IPS-15b (cell line): ENCODE data around the gene HTR3A.
A peak's percentile ranks its signal among the peaks of the same experiment; 100 is the strongest.
"Not testable (repeated sequence)": the region's sequence is repeated elsewhere in the genome, so short reads cannot be mapped to it uniquely, and the experiment has no call there.

Experiments
- H3K27me3 ChIP-seq: one replicate; pipeline ENCODE4 v1.6.1; 2013; ENCODE audit warnings: low read length; ENCODE audit not compliant: control insufficient read depth, insufficient read depth
- H3K36me3 ChIP-seq: one replicate; pipeline ENCODE4 v1.6.1; 2013; ENCODE audit warnings: low read length; ENCODE audit not compliant: control insufficient read depth, insufficient read depth
- H3K4me1 ChIP-seq: one replicate; pipeline ENCODE4 v1.6.1; 2013; ENCODE audit warnings: mild to moderate bottlenecking, low read length; ENCODE audit not compliant: control insufficient read depth, insufficient read depth
- H3K4me3 ChIP-seq: one replicate; pipeline ENCODE4 v1.5.1; 2013; ENCODE audit warnings: low read depth, low read length
- H3K9ac ChIP-seq: one replicate; pipeline ENCODE4 v1.6.1; 2013; ENCODE audit warnings: low read depth, mild to moderate bottlenecking, low read length
- H3K9me3 ChIP-seq: one replicate; pipeline ENCODE4 v1.6.1; 2013; ENCODE audit warnings: mild to moderate bottlenecking, low read length; ENCODE audit not compliant: control insufficient read depth, insufficient read depth

Gene HTR3A

GRCh38 chr11:113974741-113975470, at the start of gene HTR3A:
TSS of gene HTR3A (plus strand) at chr11:113975108. CDS start at chr11:113975326, 218 bp downstream.
- H3K9me3 ChIP-seq: no peaks in the 10 kb centered on the region
- H3K4me1 ChIP-seq: peaks cover 11% of the 10 kb centered on the region
- peaks cover 4% of the 10 kb centered on the region for H3K27me3 ChIP-seq
- H3K9ac ChIP-seq: peak within 1 kb of the TSS; percentile 37
- H3K4me3 ChIP-seq: peak within 1 kb of the TSS; percentile 46
- H3K36me3 ChIP-seq: no peaks in the 10 kb centered on the region

GRCh38 chr11:113926273-113927197, 48.4 kb upstream of the HTR3A start:
- Histone ChIP-seq H3K27me3 (no peaks in the 10 kb centered on the region), H3K4me3 (no peak overlapping the region), H3K36me3 (no peaks in the 10 kb centered on the region), H3K4me1 (no peaks in the 10 kb centered on the region), H3K9ac (no peak overlapping the region), H3K9me3 (no peaks in the 10 kb centered on the region)

DNA sequence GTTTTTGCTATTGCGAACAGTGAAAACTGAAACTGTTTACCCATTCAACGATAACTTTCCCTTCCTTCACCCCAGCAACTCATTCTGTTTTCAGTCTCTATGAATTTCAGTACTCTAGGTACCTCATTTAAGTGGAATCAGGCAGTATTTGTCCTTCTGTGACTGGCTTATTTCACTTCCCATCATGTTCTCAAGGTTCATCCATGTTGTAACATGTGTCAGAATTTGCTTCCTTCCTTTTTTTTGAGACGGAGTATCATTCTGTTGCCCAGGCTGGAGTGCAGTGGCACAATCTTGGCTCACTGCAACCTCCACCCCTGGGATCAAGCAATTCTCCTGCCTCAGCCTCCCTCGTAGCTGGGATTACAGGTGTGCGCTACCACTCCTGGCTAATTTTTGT, 46.6 kb upstream of the HTR3A start:
- no peak overlapping the region for H3K9ac ChIP-seq
- H3K27me3 ChIP-seq: no peaks in the 10 kb centered on the region
- peaks cover 4% of the 10 kb centered on the region for H3K4me1 ChIP-seq
- H3K4me3 ChIP-seq: no peak overlapping the region
- no peaks in the 10 kb centered on the region for H3K9me3 ChIP-seq
- H3K36me3 ChIP-seq: no peaks in the 10 kb centered on the region

DNA sequence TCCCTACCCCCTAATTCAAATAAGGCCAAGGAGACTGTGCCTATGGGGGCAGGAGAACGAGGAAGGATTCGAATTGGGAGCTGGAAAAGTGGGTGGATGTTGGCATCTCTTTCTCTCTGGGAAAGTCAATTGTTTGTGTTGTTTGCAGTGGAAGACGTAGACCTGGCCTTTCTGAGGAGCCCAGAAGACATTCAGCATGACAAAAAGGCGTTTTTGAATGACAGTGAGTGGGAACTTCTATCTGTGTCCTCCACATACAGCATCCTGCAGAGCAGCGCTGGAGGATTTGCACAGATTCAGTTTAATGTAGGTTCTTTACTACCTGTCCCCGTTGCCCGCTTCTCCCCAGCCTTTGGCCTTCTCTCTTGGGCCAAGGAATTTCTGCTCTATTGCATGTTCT, 42.1 kb upstream of the HTR3A start:
- Histone ChIP-seq H3K9me3 (no peaks in the 10 kb centered on the region), H3K4me3 (no peak overlapping the region), H3K36me3 (no peaks in the 10 kb centered on the region), H3K27me3 (no peaks in the 10 kb centered on the region), H3K9ac (no peak overlapping the region), H3K4me1 (peaks cover 4% of the 10 kb centered on the region)

DNA sequence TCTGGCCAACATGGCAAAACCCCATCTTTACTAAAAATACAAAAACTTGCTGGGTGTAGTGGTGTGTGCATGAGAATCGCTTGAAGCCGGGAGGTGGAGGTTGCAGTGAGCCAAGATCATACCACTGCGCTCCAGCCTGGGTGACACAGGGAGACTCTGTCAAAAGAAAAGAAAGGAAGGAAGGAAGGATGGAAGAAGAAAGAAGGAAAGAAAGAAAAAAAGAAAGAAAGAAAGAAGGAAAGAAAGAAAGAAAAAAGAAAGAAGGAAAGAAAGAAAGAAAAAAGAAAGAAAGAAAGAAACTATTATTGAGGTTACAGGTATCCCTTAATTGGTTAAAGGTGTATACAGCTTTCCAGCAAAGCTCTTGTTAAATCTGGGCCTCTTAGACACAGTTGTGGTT, 40.7 kb upstream of the HTR3A start:
- H3K36me3 ChIP-seq, H3K27me3 ChIP-seq, H3K4me1 ChIP-seq, H3K9ac ChIP-seq, H3K9me3 ChIP-seq, H3K4me3 ChIP-seq: not testable (repeated sequence)

DNA sequence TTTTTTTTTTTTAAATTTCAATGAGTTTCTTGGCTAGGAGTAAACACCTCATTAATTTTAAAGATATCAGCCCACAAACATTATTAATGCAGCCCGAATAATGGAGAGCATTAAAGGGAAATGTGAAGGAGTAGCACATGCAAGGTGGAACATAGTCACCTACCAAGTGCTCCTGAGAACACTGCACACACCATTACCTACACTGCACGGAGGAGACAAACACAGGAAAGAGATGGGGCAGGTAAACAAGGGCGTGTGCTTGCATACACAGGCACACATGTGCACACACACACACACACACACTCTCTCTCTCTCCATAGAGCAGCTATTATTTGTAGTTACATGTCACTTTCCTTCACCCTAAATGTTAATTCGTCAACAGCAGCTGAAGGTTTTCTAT, 40.1 kb upstream of the HTR3A start:
- H3K36me3 ChIP-seq: no peaks in the 10 kb centered on the region
- H3K9me3 ChIP-seq: no peaks in the 10 kb centered on the region

GRCh38 chr11:113935858-113936257, 39.0 kb upstream of the HTR3A start:
- no peaks in the 10 kb centered on the region for H3K27me3 ChIP-seq
- no peaks in the 10 kb centered on the region for H3K36me3 ChIP-seq
- no peaks in the 10 kb centered on the region for H3K9me3 ChIP-seq
- H3K9ac ChIP-seq: no peak overlapping the region
- no peak overlapping the region for H3K4me3 ChIP-seq
- H3K4me1 ChIP-seq: peaks cover 4% of the 10 kb centered on the region

More for the DNA sequence above, 40.1 kb upstream of the HTR3A start:
- H3K27me3 ChIP-seq: no peaks in the 10 kb centered on the region
- H3K4me3 ChIP-seq: no peak overlapping the region
- H3K4me1 ChIP-seq: peaks cover 4% of the 10 kb centered on the region
- no peak overlapping the region for H3K9ac ChIP-seq

DNA sequence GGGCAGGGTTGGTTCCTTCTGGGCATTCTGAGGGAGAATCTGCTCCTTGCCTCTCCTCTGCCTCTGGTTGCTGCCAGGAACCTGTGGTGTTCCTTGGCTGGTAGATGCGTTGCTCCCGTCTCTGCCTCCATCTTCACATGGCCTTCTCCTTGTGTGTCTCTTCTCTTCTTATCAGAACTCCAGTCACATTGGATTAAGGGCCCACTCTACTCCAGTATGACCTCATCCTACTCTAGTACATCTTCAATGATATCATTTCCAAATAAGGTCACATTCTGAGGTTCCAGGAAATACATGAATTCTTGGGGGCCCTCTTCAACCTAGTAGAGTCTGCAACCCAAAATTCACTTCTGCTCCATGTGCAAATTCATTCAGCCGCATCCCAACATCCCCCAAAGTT, 37.0 kb upstream of the HTR3A start:
- no peak overlapping the region for H3K4me3 ChIP-seq
- H3K9ac ChIP-seq: no peak overlapping the region
- H3K4me1 ChIP-seq: peaks cover 4% of the 10 kb centered on the region
- no peaks in the 10 kb centered on the region for H3K9me3 ChIP-seq
- H3K36me3 ChIP-seq: no peaks in the 10 kb centered on the region
- H3K27me3 ChIP-seq: no peaks in the 10 kb centered on the region

DNA sequence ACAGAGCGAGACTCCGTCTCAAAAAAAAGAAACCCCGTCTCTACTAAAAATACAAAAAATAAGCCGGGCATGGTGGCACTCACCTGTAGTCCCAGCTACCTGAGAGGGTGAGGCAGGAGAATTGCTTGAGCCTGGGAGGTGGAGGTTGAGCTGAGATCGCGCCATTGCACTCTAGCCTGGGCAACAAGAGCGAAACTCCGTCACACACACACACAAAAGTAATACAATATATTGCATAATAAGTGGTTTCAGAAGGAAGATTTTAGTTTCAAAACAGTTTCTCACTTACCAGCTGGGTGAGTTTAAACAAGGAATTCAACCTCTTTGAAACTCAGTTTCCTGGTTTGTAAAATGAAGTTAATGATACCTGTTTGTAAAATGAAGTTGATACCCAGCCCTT, 32.7 kb upstream of the HTR3A start:
- no peak overlapping the region for H3K4me3 ChIP-seq
- H3K27me3 ChIP-seq: no peaks in the 10 kb centered on the region
- H3K9me3 ChIP-seq: no peaks in the 10 kb centered on the region
- H3K9ac ChIP-seq: no peak overlapping the region
- no peaks in the 10 kb centered on the region for H3K36me3 ChIP-seq
- H3K4me1 ChIP-seq: no peaks in the 10 kb centered on the region

GRCh38 chr11:113946162-113946561, 28.7 kb upstream of the HTR3A start:
- not testable (repeated sequence) for H3K4me3 ChIP-seq, H3K9me3 ChIP-seq, H3K4me1 ChIP-seq, H3K36me3 ChIP-seq, H3K27me3 ChIP-seq, H3K9ac ChIP-seq

DNA sequence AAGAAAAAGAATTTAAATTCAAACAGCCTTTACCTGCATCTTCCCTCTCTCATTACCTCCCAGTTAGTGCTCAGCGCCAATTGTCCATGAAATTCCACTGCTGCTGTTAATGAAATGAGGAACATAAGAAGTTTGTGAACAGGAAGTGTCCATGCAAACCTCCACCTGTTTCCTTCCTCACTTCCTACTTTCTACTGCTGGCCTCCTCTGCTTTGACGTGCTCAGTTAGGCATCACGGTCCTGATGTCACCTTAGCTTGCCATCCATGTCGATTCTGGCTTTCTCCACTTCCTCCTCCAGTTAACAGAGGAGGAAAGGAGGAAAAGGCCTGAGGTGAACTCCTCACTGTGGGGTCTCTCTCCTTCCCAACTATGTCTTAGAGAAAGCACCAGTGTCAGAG, 26.9 kb upstream of the HTR3A start:
- H3K4me3 ChIP-seq: no peak overlapping the region
- H3K9me3 ChIP-seq: no peaks in the 10 kb centered on the region
- peaks cover 10% of the 10 kb centered on the region for H3K4me1 ChIP-seq
- no peaks in the 10 kb centered on the region for H3K36me3 ChIP-seq
- no peaks in the 10 kb centered on the region for H3K27me3 ChIP-seq
- H3K9ac ChIP-seq: no peak overlapping the region

GRCh38 chr11:113949891-113950290, 25.0 kb upstream of the HTR3A start:
- H3K27me3 ChIP-seq: no peaks in the 10 kb centered on the region
- no peak overlapping the region for H3K4me3 ChIP-seq
- no peaks in the 10 kb centered on the region for H3K9me3 ChIP-seq
- peaks cover 10% of the 10 kb centered on the region for H3K4me1 ChIP-seq
- no peak overlapping the region for H3K9ac ChIP-seq
- H3K36me3 ChIP-seq: no peaks in the 10 kb centered on the region
